ENCODE results near the gene USP49. TPM values are rescaled to one million over a fixed set of nuclear protein-coding genes. Genes with fewer than 3 reads are reported as not detected.

USP49 gene
- total RNA-seq, 2 experiments from 2014 or later = 6.2 to 7.8 TPM

- Mint-ChIP-seq H3K36me3 (ENCODE audit: low read depth) (peaks cover 79% of the 10 kb centered on the region), H3K4me1 (ENCODE audit: low read depth) (peaks cover 40% of the 10 kb centered on the region), H3K27ac (peak overlapping the region; percentile 60), H3K9me3 (ENCODE audit: insufficient read depth) (no peaks in the 10 kb centered on the region), H3K4me3 (no peak overlapping the region), H3K27me3 (ENCODE audit: low read depth) (no peaks in the 10 kb centered on the region)
- ChIA-PET CTCF (interaction anchor here (1.2 to 19.0 kb wide), 3 partner anchors 9 to 113 kb away, joined by 5 to 451 read pairs (median 27); partner anchors contain the start of genes BYSL, MED20 and TAF8), POLR2A (interaction anchor here (1.1 to 1.8 kb wide), 4 partner anchors 9 to 112 kb away, joined by 3 to 8 read pairs (median 6); partner anchors contain the start of genes BYSL, CCND3 and MED20)
- no peak for DNase-seq
- no peak for ATAC-seq
Observed at GRCh38 chr6:41929924-41930323, 34.7 kb upstream of the USP49 start.

DNA sequence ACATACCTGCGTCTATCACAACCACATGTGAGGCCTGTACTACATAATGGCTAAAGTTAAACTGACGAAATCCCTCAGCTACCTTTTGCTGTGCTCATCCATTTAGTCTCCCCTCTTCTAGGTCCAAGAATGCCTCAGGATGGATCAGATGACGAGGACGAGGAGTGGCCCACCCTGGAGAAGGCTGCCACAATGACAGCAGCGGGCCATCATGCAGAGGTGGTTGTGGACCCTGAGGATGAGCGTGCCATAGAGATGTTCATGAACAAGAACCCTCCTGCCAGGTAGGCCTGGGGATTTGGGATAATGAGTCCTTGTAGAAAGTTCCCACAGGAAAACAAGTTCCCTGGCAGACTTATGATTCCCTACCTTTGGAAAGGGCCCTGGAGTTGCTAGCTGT, 32.1 kb upstream of the USP49 start:
- ChIA-PET CTCF (interaction anchor here (0.6 to 19.0 kb wide), 5 partner anchors 9 to 140 kb away, joined by 3 to 451 read pairs (median 4); partner anchors contain the start of genes TAF8 and TOMM6), POLR2A (interaction anchor here (0.5 to 2.7 kb wide), 4 partner anchors 11 to 524 kb away, joined by 3 to 14 read pairs (median 6); partner anchors contain the start of genes CCND3 and TRERF1)
- H3K36me3 Mint-ChIP-seq (ENCODE audit: low read depth) = peaks cover 71% of the 10 kb centered on the region
- no peak overlapping the region for H3K4me3 Mint-ChIP-seq
- no peaks in the 10 kb centered on the region for H3K27me3 Mint-ChIP-seq (ENCODE audit: low read depth)
- no peak for DNase-seq
- H3K4me1 Mint-ChIP-seq (ENCODE audit: low read depth) = peaks cover 45% of the 10 kb centered on the region
- no peak for ATAC-seq
- H3K9me3 Mint-ChIP-seq (ENCODE audit: insufficient read depth) = no peaks in the 10 kb centered on the region
- peak overlapping the region; percentile 47 for H3K27ac Mint-ChIP-seq

DNA sequence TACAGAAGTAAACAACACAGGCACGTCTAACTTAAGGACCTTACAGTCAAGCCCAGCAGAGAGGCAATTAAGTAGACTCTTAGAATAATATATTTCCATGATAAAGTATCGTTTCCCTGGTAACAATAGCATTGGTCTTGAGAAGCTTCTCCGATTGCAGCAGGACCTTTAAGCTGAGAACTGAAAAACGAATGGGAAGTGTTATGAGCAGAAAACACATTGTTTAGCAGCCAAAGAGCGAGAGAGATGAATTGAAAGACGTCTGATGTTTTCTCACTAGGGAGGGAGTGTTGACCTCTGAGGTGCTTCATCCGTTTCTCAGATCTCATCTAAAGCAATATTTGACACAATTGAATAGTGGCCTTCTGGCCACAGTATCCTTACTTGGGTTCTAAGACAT, 27.0 kb upstream of the USP49 start:
- ATAC-seq (no peak), DNase-seq (no peak)
- peak overlapping the region; percentile 98 for H3K4me3 Mint-ChIP-seq
- H3K9me3 Mint-ChIP-seq (ENCODE audit: insufficient read depth) = no peaks in the 10 kb centered on the region
- peaks cover 28% of the 10 kb centered on the region for H3K36me3 Mint-ChIP-seq (ENCODE audit: low read depth)
- peaks cover 55% of the 10 kb centered on the region for H3K4me1 Mint-ChIP-seq (ENCODE audit: low read depth)
- ChIA-PET CTCF (interaction anchor here (0.6 to 6.2 kb wide), 12 partner anchors 16 to 188 kb away, joined by 3 to 232 read pairs (median 6); partner anchors contain the start of genes CCND3, TAF8, TOMM6 and USP49), POLR2A (interaction anchor here (0.7 to 6.5 kb wide), 5 partner anchors 9 to 206 kb away, joined by 3 to 99 read pairs (median 9); no protein-coding TSS in a partner anchor)
- no peaks in the 10 kb centered on the region for H3K27me3 Mint-ChIP-seq (ENCODE audit: low read depth)
- peak overlapping the region; percentile 98 for H3K27ac Mint-ChIP-seq

GRCh38 chr6:41921712-41921998, 26.5 kb upstream of the USP49 start:
- H3K27me3 Mint-ChIP-seq (ENCODE audit: low read depth) = no peaks in the 10 kb centered on the region
- H3K4me1 Mint-ChIP-seq (ENCODE audit: low read depth) = peaks cover 53% of the 10 kb centered on the region
- no peaks in the 10 kb centered on the region for H3K9me3 Mint-ChIP-seq (ENCODE audit: insufficient read depth)
- H3K27ac Mint-ChIP-seq = peak overlapping the region; percentile 98
- peaks cover 27% of the 10 kb centered on the region for H3K36me3 Mint-ChIP-seq (ENCODE audit: low read depth)
- DNase-seq = no peak
- ChIA-PET CTCF (interaction anchor here (0.6 to 6.2 kb wide), 36 partner anchors 9 to 831 kb away, joined by 3 to 232 read pairs (median 6); partner anchors contain the start of genes CCND3, TAF8, TOMM6 and USP49), POLR2A (interaction anchor here (0.9 to 6.5 kb wide), 14 partner anchors 9 to 136 kb away, joined by 3 to 99 read pairs (median 6); partner anchors contain the start of gene TOMM6)
- peak; percentile 32 for ATAC-seq
- peak overlapping the region; percentile 98 for H3K4me3 Mint-ChIP-seq

GRCh38 chr6:41920921-41921711, 25.9 kb upstream of the USP49 start, which contains the start of the genes BYSL and MED20:
TSS of gene BYSL (plus strand) at chr6:41921499. CDS start at chr6:41921563, 64 bp downstream.
TSS of gene MED20 (minus strand) at chr6:41921139. CDS start at chr6:41921018, 121 bp downstream.
- peaks cover 52% of the 10 kb centered on the region for H3K4me1 Mint-ChIP-seq (ENCODE audit: low read depth)
- POLR2A ChIA-PET = interaction anchor here (0.9 to 6.5 kb wide), 19 partner anchors 8 to 136 kb away, joined by 3 to 99 read pairs (median 5); partner anchors contain the start of gene TOMM6
- H3K36me3 Mint-ChIP-seq (ENCODE audit: low read depth) = peaks cover 29% of the 10 kb centered on the region
- CTCF ChIA-PET = interaction anchor here (0.6 to 6.2 kb wide), 43 partner anchors 8 to 831 kb away, joined by 3 to 232 read pairs (median 5); partner anchors contain the start of genes CCND3, TAF8, TOMM6 and USP49
- H3K9me3 Mint-ChIP-seq (ENCODE audit: insufficient read depth) = no peaks in the 10 kb centered on the region
- ATAC-seq (peak; percentile 90), DNase-seq (peak; percentile 95)
- H3K27ac Mint-ChIP-seq = peak within 1 kb of the TSS; percentile 98
- no peaks in the 10 kb centered on the region for H3K27me3 Mint-ChIP-seq (ENCODE audit: low read depth)
- H3K4me3 Mint-ChIP-seq = peak within 1 kb of the TSS; percentile 98

DNA sequence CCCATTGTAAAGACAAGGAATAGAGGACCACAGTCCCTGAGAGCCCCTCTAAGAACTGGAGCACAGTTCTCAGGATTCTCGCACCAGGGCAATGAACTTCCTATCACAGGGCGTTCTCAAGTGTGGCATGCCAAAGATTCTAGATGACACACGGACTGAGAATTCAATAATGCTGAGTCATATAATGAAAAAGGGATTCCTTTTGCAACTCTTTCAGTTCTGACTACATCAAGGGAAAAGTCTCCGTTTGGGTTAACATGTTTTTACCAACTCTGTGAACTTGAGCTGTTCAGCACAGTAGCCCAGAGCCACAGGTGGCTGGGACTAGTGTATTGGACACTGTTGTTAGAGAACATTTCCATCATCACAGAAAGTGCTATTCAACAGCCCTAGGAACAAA, 22.4 kb upstream of the USP49 start:
- ATAC-seq = no peak
- CTCF ChIA-PET = interaction anchor here (0.9 kb wide), 1 partner anchor 22 kb away, joined by 4 read pairs; no protein-coding TSS in a partner anchor

GRCh38 chr6:41914869-41915530, 19.8 kb upstream of the USP49 start:
- CTCF ChIA-PET = interaction anchor here (1.1 to 2.9 kb wide), 5 partner anchors 10 to 129 kb away, joined by 3 to 12 read pairs (median 4); no protein-coding TSS in a partner anchor
- Mint-ChIP-seq H3K27ac (peak overlapping the region; percentile 43), H3K9me3 (ENCODE audit: insufficient read depth) (no peaks in the 10 kb centered on the region), H3K4me1 (ENCODE audit: low read depth) (peaks cover 24% of the 10 kb centered on the region), H3K4me3 (no peak overlapping the region), H3K27me3 (ENCODE audit: low read depth) (no peaks in the 10 kb centered on the region), H3K36me3 (ENCODE audit: low read depth) (peaks cover 42% of the 10 kb centered on the region)
- POLR2A ChIA-PET = interaction anchor here (0.9 to 1.2 kb wide), 2 partner anchors 10 to 136 kb away, joined by 3 read pairs; partner anchors contain the start of gene TAF8
- DNase-seq = no peak
- ATAC-seq = no peak

More for the DNA sequence above, 22.4 kb upstream of the USP49 start:
- no peak overlapping the region for H3K4me3 Mint-ChIP-seq
- peaks cover 32% of the 10 kb centered on the region for H3K36me3 Mint-ChIP-seq (ENCODE audit: low read depth)
- POLR2A ChIA-PET = no interaction called here
- H3K4me1 Mint-ChIP-seq (ENCODE audit: low read depth) = peaks cover 37% of the 10 kb centered on the region
- no peak for DNase-seq
- no peaks in the 10 kb centered on the region for H3K27me3 Mint-ChIP-seq (ENCODE audit: low read depth)
- no peaks in the 10 kb centered on the region for H3K9me3 Mint-ChIP-seq (ENCODE audit: insufficient read depth)
- H3K27ac Mint-ChIP-seq = no peak overlapping the region

DNA sequence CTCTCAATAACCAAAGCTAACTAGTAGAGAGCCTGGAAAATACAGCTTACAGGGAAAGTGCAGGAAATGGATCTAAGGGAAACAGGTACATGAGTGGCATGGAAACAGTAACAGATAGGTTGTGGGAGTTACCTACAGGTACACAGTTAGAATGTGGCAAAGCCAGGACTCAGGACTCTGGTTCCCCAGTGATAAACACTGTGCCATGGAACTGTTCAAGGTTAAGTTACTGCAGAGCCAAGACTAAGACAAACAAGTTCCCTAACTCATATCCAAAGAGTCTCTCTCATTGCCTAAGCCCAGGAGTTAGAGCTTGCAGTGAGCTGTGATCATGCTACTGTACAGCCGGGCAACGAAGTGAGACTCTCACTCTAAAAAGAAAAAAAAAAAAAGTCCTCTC, 19.2 kb upstream of the USP49 start:
- H3K4me3 Mint-ChIP-seq = no peak overlapping the region
- DNase-seq (no peak), ATAC-seq (no peak)
- POLR2A ChIA-PET = interaction anchor here (1.2 kb wide), 1 partner anchor 11 kb away, joined by 3 read pairs; no protein-coding TSS in a partner anchor
- peaks cover 20% of the 10 kb centered on the region for H3K4me1 Mint-ChIP-seq (ENCODE audit: low read depth)
- peaks cover 44% of the 10 kb centered on the region for H3K36me3 Mint-ChIP-seq (ENCODE audit: low read depth)
- H3K27ac Mint-ChIP-seq = no peak overlapping the region
- no peaks in the 10 kb centered on the region for H3K9me3 Mint-ChIP-seq (ENCODE audit: insufficient read depth)
- no peaks in the 10 kb centered on the region for H3K27me3 Mint-ChIP-seq (ENCODE audit: low read depth)
- CTCF ChIA-PET = interaction anchor here (1.3 to 2.9 kb wide), 2 partner anchors 11 to 130 kb away, joined by 4 to 12 read pairs; no protein-coding TSS in a partner anchor

GRCh38 chr6:41909727-41910126, 14.6 kb upstream of the USP49 start:
- peak overlapping the region; percentile 15 for H3K27ac Mint-ChIP-seq
- ATAC-seq (no peak), DNase-seq (no peak)
- POLR2A ChIA-PET = interaction anchor here (0.6 kb wide), 1 partner anchor 266 kb away, joined by 3 read pairs; no protein-coding TSS in a partner anchor
- no peak overlapping the region for H3K4me3 Mint-ChIP-seq
- no peaks in the 10 kb centered on the region for H3K9me3 Mint-ChIP-seq (ENCODE audit: insufficient read depth)
- peaks cover 57% of the 10 kb centered on the region for H3K36me3 Mint-ChIP-seq (ENCODE audit: low read depth)
- H3K4me1 Mint-ChIP-seq (ENCODE audit: low read depth) = peaks cover 13% of the 10 kb centered on the region
- no peaks in the 10 kb centered on the region for H3K27me3 Mint-ChIP-seq (ENCODE audit: low read depth)
- CTCF ChIA-PET = interaction anchor here (0.9 to 1.6 kb wide), 4 partner anchors 11 to 134 kb away, joined by 3 to 7 read pairs (median 5); partner anchors contain the start of genes BYSL and MED20

DNA sequence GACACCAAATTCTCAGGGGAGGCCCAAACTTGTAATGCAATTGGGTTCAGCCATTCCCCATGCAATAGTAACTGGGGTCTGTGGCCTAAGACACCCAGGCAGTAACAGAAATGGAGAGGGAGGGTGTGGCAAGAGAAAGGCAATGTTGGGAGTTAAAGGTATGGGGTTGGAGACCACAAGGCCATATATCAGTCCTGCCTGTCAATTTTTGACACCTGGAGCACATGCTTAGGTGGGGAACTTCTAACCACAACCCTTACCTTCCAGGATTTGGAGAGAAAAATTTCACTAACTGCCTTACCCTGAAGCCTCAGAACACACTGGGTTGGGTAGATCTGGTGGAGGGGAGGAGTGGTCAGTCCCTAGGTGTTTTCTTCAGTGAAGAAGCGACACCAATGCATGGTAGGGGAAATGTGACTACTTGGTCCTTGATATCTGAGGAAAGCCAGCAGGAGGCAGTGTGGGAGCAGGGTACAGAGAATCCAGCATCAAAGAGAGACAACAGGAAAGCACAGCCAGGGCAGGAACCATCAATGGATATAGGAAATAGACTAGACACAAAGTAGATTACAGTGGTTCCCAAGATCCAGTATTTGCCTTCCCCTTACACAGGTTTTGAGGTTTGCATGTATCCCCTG, 6.8 kb upstream of the USP49 start:
- peaks cover 24% of the 10 kb centered on the region for H3K4me1 Mint-ChIP-seq (ENCODE audit: low read depth)
- ATAC-seq (peak; percentile 73), DNase-seq (peak; percentile 72)
- H3K27ac Mint-ChIP-seq = no peak overlapping the region
- no peak overlapping the region for H3K4me3 Mint-ChIP-seq
- ChIA-PET CTCF (interaction anchor here (1.0 to 3.9 kb wide), 5 partner anchors 13 to 142 kb away, joined by 4 to 39 read pairs (median 6); partner anchors contain the start of genes BYSL and MED20), POLR2A (interaction anchor here (1.7 kb wide), 1 partner anchor 19 kb away, joined by 4 read pairs; the partner anchor contains the start of genes BYSL and MED20)
- no peaks in the 10 kb centered on the region for H3K27me3 Mint-ChIP-seq (ENCODE audit: low read depth)
- peaks cover 30% of the 10 kb centered on the region for H3K36me3 Mint-ChIP-seq (ENCODE audit: low read depth)
- H3K9me3 Mint-ChIP-seq (ENCODE audit: insufficient read depth) = no peaks in the 10 kb centered on the region
